HG03439 (cell line): ENCODE data around the gene TAF10.
A peak's percentile ranks its signal among the peaks of the same experiment; 100 is the strongest.

Source experiments
- ATAC-seq: cut with Tn5 transposase; IDR thresholded peaks from one replicate; pipeline ENCODE4 v1.9.1; 2021; ENCODE audit warnings: mild to moderate bottlenecking, moderate library complexity; ENCODE audit not compliant: unreplicated experiment

The TAF10 gene

DNA sequence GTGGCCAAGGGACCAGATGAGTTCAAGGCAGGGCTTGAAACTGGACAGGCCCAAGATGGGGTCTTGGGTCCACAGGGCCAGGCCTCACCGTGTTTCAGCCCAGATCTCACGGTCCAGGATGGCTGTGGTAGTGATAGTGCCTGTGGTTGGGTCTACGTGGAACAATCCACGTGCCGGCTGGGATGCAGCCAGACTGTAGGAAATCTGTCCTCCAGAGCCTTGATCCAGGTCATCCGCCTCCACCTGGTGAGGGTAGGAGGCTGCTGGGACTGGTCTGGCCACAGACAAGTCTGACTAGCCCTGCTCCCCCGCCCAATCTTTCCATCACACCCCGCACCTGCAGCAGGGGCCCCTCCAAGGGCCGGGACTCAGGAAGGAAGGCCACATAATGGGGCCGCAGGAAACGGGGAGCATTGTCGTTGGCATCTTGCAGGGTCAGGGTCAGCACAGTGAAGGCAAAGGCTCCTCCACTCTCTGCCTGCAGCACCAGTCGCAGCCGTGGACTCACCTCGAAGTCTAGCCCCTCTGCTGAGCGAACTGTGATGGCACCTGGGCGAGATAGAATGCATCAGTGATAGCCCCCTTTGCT lies 13.9 kb upstream of the TAF10 start:
- ATAC-seq, result no peak

DNA sequence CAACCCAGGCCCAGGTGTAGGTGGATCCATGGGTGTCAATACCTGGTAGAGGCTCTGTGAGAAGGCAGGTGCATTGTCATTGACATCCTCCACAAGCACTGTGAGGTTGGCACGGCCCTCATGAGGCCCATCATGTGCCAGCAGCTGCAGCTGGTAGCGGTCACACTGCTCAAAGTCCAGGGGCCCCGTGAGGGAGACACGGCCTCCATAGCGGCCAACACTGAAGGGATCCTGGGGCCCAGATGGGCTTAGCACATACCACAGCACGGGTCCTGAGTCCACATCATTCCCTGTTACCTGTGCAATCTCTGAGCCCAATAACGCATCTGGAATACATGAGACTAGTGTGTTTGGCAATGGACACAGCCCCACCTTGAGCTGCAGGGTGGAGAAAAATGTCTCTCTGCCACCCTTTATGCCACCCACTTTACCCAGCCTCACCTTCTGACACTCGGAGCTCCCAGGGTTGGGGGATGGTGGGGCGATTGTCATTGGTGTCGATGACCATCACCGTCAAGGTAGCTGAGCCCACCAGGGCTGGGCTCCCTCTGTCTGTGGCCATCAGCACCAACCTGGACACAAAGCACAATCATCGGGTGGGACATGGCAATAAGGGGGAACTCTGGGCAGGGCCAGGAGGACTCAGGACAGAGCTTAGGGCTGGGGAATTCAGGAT lies 13.3 kb upstream of the TAF10 start:
- no peak for ATAC-seq

DNA sequence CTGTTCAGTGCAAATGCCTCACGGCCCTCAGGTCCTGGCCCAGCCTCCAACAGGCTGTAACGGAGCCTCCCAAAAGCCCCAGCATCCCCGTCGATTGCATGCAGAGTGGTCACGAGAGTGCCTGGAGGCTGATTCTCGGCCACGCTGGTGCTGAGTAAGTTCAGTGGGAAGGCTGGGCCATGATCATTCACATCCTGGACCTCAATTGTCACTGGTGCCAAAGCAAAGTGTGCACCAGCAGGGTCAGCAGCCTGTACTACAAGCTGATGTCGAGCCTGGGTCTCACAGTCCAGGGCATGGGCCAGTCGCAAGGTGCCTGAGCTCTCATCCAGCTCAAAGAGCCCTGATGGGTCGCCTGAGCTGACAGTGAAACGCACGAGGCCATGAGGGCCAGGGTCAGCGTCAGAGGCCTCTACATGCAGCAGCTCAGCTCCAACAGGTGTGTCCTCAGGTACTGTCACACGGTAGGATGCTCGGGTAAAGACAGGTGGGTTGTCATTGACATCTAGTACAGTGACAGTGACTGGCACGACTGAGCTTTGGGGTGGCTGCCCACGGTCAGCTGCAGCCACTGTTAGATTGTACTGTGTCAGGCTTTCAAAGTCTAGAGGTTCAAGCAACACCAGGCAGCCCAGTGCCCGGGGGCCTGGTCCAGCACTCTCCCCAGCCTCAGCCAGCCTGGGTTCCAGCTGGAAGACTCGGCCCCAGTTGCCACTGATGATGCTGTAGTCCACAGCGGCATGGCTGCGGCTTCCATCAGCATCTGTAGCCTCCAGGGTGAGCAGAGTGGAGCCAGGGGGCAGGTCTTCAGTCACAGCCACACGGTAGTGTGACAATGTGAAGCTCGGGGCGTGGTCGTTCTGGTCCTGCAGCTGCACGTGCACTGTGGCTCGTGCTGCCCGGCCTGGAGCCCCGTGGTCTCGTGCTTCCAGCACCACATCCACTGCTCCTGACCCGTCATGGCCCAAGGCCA lies 11.7 kb upstream of the TAF10 start:
- ATAC-seq, result no peak

DNA sequence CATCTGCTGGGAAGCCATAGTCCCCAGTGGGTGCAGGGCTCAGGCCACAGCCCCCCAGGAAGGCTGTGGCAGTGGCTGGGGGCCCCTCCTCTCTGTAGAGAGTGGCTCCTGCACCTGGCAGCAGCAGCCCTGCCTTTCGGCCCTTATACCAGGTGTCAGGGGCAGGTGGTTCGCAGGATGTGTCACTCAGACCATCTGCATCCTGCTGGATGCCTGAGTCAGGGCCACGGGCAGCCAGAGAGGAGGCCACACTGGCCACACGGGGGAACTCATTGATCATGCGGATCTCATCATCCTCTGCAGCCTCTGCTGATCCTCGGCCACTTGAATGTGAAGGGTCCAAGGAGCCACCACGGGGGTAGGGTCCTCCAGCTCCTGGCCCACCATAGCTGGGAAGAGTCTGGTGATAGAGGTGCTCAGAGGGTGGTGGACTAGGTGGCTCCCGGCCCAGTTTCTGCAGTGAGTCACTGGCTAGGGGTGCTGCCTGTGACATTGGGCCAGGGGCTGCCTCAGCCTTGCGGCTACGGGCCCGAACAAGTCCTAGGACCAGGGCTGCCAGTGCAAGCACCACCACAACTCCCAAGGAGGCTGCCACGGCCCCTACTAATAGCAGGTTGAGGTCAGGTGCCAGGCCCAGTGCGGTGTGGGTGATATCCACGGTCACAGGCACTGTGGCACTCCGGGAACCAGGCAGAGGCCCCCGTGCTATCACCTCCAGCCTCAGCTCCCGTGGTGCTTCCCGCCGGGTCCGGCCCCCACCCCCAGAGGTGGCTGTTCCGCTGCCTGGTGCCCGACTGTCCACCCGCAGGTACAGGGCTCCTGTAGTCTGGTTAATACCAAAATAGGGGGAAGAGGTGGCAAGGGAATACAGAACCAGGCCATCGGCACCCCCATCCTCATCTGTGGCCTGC lies 10.5 kb upstream of the TAF10 start:
- ATAC-seq, result no peak

DNA sequence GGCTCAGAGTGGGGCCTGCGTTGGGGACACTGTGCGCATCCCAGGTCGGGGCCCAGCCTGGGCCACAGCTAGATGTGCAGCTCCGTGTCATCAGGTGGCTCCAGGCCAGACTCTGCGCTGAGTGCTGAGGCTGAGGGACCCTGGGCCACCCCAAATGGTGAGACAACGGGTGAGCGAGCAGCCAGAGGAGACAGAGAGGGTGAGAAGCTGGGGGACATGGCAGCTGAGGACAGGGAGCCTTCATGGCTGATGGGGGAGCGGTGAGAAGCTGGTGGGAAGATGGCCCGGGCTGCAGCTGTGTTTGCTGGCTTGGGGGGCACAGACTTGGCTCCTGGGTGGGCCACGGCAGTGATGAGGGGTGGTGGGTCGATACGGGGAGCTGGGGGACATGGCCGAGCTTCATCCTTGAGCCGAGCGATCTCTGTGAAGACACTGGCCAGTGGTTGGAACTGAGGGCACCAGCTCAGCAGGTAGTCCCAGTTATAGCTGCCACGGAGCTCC lies 9.7 kb upstream of the TAF10 start:
- ATAC-seq, result no peak

DNA sequence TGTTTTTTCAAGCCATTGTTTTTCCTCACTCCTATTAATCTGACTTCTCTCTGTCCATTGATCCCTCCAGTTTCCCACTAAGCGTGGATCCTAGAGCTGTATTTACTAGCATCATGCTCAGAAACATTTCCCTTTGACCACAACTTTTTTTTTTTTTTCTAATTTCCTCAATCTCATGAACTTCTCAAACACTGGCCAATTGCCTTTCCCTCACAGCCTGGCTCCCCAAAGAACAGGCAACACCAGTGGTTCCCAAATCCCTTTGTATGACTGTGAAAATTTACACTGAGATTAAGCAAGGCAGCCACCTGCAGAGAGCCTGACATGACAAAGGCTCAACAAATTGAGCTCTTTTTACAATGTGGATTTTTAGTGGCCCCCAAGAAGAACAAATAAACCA lies 8.6 kb upstream of the TAF10 start:
- ATAC-seq, result no peak

DNA sequence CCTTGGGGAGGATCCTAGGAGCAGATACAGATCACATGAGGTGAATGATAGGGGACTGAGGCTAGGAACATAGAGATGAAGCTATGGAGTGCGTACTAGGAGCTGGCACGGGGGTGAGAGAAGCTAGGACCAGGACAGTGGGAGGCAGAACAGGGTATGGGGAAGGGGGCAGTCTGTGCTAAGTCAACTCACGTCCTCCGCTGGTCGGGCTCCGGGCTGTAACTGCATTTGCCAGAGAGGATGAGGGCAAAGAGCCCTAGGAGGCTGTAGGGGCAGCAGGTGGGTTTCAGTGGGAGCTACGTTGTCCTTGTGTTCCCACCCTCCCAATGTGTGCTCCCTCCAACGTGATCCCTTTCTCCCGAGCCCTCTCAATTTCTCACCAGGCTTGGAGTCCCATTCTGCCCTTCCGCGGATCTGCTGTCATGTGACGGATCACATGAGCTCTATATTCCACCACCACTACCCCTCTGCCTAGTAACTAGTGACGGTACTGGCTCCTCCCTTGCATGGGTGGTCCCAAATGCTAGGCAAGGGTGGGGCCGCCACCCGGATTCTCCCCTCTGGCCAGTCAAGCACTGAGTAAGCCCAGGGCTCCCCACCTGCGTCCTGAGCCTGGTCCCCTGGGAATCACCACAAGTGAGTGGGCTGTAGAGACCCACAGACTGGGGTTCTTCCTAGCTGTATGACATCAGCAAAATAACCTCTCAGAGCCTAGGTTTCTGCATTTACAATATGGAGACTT lies 7.2 kb upstream of the TAF10 start, which contains the start of gene TPP1:
TSS of gene TPP1 (minus strand) at position 419 of the 742 bp plus-strand sequence. CDS start at position 397, 22 bp downstream.
- peak; percentile 99 for ATAC-seq

DNA sequence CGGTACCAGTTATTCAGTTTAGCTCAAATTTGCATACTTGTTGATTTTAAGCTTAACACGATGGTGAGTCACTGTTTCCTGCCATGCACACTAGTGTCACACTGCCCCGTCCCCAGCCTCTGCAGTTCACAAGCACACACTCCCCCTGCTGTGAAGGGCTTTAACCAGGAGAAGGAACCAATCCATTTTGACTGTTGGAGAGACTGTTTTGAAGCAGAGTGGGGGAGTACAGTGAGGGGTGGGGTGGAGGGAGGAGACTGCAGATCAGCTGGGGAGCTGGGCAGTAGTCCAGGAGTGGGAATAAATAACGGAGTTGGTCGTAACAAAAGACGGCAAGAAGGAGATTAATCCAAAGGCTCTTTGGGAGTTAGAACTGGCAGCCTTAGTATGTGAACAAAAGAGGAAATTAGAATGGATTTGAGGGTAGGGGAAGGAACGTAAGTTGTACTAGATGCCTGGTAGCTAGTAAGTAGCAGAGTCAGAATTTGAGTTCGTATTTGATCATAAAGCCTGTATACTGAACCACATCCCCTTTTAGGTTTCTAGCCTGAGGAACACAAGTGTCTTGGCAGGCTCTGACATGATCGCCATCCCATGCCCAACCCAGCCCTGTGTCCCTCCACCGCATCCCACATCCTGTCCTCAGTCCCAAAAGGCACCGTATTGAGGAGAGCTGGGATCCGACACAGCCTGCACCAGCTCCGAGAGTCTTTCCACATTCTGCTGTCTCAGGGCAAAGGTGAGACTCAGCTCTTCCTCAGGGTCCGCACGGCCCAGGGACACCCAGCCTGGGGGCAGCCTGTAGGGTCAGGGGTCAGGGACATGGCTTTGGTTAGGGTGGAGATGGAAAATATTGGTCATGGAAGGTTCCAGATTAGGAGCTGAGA lies 6.3 kb upstream of the TAF10 start:
- no peak for ATAC-seq

DNA sequence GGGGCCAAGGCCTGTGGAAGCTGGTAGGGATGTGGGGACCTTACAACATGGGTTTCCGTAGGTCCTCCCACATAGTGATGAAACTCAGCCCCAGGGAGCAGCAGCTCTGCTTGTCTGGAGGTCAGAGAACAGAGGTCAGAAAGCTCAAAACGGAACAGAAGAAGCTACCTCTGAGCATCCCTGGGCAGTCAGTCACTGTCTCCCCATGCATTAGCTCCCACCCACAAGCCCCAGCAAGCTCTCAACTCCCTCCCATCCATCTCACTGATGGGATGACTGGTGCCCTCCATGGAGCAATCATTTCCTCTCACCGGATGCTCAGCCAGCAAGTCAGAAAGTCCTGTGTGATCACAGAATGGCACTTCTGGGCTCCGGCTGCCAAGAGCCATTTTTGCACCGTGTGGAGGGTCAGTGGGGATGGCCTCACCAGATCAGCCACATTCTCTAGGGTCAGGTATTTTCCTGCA lies 5.3 kb upstream of the TAF10 start:
- ATAC-seq, result no peak

DNA sequence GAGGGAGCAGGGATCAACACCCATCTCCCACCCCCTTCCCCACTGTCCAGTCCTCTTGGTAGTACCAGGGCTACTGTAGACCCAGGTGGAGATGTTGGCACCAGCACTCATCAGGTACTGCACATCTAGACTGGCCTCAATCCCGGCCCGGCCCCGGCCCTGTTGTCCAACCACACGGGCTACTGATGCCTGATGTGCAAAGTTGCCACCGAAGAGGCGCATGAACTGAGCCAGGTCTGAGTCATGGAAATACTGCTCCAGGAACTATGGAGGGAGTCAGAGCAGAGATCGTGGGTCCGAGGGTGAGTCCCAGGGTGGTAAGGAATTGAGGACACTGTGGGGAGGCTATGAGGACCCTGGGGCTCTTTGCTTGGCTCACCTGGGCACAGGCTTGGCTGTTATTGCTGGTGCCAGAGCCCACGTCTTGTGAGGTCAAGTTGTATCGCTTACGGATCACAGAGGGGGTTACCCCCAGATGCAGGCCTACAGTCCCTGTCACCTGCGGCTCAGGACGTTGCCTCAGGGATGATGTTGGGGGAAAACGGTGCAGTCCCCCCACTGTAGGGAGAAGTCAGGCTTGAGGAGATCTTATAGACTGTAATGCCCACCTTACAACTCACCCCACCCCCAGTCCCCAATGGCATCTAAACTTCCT lies 4.7 kb upstream of the TAF10 start:
- no peak for ATAC-seq

DNA sequence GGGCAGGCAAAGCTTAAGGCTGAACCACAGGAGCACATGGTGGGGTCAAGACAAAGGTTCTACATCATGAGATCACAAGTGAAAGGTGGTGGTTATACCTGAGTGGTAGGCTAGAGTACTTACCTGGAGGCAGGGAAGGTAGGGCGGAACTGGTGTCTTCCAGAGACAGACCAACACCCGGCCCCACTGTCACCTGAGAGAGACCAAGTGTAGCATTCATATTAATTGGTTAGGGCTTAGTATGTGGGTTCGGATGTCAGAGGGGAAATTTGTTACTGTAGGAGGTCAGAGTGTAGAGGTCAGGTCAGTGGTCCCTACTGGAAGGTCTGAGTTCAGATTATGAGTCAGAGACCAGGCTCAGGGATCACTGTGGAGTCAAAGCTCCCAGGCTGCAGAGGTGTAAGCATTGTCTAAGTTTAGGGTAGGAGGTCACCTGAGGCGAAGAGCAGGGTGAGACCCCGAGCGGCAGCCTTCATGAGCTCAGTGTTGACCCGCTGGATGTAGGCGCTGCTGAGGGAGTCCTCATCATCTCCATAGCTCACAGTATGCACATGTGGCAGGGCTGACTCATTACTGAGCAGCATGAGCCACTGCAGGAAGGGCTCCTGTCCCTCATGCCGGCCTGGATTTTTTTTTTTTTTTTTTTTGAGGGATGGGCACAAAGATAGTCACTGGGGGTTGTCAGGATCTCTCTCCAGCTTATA lies 4.0 kb upstream of the TAF10 start:
- ATAC-seq, result no peak

DNA sequence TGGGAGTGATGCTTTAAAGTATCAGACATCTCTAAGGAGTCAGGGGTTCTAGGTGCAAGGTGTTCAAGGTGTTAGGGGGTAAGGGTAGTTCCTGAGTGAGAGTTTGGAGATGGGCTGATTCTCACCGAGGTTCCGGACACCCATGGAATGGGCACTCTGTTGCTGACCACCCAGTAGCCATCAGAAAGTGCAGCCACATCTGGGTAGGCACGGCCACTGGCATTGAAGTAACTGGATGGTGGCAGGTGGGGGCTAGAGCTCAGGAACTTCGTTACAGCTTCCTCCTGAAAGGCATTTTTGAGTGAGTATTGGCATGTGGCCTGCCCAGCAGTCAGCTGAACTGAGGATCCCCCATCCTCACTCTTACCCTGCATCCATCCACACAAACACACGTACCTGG lies 3.0 kb upstream of the TAF10 start:
- ATAC-seq, result no peak

DNA sequence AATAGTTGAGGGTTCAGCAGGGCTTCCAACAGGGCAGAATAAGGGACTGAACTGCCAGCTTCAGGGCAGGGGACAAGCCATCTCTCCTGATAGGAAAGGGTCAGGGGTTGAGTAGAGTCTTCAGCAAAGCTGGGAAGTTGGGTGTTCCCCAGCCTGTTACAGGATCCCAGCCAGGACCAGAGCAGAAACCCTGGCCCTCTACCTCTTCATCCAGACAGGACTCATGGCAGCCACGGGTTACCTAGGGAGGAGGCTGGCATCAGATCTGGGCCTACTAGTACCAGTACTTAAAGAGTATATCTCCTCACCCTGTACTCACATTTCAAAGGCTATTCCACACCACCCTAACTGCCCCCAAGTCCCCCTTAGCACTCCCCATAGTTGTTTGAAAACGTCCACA lies 2.4 kb upstream of the TAF10 start:
- ATAC-seq, result no peak

DNA sequence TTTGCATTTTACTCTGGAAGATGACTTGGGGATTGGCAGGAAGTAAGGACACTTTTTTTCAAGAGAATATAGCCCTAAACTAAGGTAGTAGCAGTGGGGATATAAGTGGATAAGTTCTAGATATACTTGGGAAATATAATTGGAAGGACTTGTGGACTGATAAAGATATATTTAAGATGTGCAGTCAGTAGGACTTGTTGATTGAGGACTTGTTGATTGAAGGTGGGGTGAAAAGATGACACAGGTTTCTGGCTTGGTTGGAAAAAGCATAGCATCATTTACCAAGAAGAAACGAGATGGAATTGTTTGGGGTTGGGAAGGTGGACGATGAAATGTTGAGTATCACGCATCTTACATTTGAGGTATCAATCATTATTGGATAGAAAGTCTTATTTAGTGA lies 1.5 kb upstream of the TAF10 start:
- ATAC-seq, result no peak

DNA sequence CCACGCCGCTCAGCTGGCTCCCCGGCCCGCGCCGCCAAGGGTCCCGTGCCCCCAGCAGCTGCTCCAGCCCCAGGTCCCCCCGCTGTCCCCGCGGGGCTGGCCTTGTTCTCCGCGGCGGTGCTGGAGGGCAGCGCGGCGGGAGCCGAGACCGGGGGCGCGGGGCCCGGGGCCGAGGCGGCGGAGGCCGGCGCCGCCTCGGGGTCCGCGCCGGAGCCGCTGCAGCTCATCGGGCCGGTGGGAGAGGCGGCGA lies 128 bp downstream of the TAF10 start:
- peak; percentile 4 for ATAC-seq

DNA sequence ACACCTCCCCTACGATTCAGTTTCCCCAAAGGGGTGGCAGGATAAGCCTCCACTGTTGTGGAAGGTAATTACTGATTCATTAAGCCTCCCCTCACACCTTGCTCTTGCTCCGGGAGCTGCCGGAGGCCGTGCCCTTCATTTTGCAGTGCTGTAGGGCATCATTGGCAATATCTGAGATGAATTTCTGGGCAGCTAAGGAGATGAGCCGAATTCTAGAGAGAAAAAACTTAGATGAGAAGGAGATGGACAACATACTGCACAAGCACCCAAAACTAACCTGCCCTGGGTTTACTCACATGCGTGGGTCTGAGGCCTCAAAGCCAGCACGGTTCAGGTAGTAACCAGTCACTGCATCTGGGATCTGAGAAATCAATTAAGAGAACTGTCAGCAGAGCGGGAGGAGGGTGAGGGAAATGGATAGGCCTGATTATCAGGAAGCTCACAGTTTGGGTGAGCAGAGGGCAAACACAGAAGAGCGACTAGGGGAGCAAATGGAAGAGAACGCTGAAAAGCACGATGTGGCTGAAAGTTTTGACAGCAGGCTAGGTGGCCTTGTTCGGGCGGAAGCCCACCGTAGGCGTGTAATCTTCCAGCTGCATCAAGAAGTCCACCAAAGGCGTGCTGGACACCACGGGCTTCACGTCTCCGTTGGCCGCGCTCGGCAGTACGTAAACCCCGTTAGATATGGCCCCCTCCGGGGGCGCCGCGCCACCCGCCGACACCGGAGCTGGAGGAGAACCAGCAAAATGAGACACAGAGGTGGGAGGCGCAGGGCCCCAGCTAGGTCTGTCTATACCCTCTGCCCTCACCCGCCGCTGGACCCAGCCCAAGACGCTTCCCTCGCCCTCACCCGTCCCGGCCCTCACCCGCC lies 689 bp downstream of the TAF10 start:
- peak; percentile 1 for ATAC-seq

DNA sequence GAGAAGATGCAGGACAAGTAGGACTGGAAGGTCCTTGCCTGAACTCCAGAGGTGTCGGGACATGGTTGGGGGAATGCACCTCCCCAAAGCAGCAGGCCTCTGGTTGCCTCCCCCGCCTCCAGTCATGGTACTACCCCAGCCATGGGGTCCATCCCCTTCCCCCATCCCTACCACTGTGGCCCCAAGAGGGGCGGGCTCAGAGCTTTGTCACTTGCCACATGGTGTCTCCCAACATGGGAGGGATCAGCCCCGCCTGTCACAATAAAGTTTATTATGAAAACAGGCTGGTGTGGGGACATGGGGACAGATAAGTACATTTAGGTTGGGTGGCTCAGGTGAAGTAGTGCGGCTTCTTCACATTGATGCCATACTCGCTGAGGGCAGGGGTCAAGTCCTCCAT lies 1.4 kb downstream of the TAF10 start:
- ATAC-seq, result no peak
